GM10266 (cell line): ENCODE data around the gene MYL6.
"Not testable (repeated sequence)": the region's sequence is repeated elsewhere in the genome, so short reads cannot be mapped to it uniquely, and the experiment has no call there.

ENCODE experiments used
- DNase-seq: peaks from one replicate; pipeline ENCODE4 v3.0.0; 2012; ENCODE audit errors: extremely low spot score
- TF ChIP-seq, protein P1 (sequence below): IDR thresholded peaks from 2 replicates; pipeline ENCODE4 v1.5.1; 2012; ENCODE audit warnings: mild to moderate bottlenecking, low read depth; ENCODE audit not compliant: control insufficient read depth, insufficient read depth; ENCODE audit errors: missing control alignments

Gene MYL6

DNA sequence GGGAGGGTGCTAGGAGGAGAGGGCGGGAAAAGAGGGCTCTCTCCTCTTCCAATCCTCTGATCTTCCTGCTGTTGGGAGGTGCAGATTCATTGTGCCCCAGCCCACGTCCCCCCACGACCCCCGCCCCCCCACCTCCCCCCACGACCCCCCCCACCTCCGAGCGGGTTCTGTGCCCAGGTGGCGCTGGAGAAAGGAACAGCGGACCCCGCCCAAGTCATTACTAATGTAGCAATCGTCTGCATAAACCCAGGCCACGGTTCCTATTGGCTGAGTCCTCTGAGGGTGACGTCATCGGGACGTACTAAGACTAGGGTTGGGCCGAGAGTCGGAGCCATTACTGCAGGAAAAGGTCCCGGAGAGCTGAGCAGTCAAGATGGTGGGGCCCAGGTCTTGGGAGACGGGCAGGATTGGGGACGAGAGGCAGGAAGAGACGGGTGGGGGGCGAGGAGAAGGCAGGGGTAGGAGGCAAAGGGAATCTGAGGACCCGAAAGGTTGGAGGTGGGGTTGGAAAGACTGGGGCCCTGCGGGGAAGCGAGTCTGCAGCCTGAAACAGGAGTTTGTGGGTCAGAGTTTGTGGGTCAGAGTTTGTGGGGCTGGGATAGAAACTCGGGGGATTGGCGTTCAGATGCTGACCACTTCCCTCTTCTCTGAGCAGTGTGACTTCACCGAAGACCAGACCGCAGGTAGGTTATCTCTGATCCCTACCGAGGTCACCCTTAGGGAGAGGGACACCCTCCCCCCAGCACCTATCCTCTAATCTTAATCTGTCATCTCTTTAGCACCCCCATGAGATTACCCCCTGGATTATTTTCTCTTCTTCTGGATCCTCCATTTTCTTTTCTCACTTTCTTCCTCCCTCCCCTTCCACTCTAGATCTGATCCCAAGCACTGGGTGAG lies at the start of gene MYL6:
Gene MYL6 (plus strand): TSS at position 331 of the 897 bp plus-strand sequence. CDS start 43 bp downstream, at position 374.
- TF ChIP-seq, protein P1, sequence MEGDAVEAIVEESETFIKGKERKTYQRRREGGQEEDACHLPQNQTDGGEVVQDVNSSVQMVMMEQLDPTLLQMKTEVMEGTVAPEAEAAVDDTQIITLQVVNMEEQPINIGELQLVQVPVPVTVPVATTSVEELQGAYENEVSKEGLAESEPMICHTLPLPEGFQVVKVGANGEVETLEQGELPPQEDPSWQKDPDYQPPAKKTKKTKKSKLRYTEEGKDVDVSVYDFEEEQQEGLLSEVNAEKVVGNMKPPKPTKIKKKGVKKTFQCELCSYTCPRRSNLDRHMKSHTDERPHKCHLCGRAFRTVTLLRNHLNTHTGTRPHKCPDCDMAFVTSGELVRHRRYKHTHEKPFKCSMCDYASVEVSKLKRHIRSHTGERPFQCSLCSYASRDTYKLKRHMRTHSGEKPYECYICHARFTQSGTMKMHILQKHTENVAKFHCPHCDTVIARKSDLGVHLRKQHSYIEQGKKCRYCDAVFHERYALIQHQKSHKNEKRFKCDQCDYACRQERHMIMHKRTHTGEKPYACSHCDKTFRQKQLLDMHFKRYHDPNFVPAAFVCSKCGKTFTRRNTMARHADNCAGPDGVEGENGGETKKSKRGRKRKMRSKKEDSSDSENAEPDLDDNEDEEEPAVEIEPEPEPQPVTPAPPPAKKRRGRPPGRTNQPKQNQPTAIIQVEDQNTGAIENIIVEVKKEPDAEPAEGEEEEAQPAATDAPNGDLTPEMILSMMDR = no peak
- peak; percentile 91 for DNase-seq

DNA sequence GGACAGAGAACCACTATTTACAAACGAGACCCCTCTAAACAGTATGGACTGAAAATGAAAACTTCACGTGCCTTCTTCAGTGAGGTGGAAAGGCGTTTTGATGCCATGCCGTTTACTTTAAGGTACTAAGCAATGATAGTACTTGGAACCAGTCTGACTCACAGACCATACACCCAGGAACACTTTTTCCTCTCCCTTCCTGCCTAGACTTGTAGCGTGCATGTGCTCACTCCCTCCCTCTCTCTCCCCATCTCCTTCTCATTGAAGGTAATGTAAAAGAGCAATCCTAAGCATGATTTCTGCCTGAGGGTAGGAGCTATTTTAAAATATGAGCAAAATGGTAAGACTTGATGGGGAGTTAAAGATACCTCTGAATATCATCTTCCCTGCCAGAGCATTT lies 47.6 kb upstream of the MYL6 start:
- TF ChIP-seq, protein P1 = no peak
- no peak for DNase-seq

DNA sequence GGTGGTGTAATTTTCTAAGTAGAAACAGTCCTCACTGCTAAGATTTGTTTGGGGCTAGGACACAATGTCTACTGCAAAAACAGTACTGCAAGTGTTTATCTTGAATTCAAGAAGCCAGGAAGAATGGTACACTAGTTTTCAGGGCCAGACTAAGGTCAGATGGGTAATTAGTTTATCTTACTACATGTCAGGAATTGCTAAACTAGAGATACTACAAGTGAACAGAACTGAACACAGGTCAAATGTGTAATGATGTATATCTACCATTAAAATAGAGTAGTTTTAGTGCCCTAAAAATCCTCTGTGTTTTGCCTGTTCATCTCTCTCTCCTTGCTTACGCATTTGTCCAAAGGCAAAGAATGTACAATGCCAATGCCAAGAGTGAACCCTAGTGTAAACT lies 44.1 kb upstream of the MYL6 start:
- DNase-seq = no peak
- TF ChIP-seq, protein P1 = no peak

DNA sequence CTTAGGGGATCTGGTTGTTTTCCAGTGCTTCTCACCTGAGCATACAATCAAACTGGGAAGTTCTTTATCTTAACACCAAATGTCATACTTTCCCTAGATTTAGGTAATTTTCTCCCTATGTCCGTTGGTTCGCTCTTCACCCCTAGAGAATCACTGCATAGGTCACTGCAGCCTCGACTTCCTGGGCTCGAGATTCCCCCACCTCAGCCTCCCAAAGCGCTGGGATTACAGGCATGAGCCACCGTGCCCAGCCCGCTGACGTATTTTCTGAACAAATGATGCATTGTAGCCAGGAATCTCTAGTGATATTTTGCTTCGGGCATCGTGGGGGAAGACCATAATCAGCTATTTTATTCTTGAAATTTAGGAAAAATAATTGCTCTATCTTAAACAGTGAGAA lies 42.8 kb upstream of the MYL6 start:
- no peak for DNase-seq
- TF ChIP-seq, protein P1 = no peak

DNA sequence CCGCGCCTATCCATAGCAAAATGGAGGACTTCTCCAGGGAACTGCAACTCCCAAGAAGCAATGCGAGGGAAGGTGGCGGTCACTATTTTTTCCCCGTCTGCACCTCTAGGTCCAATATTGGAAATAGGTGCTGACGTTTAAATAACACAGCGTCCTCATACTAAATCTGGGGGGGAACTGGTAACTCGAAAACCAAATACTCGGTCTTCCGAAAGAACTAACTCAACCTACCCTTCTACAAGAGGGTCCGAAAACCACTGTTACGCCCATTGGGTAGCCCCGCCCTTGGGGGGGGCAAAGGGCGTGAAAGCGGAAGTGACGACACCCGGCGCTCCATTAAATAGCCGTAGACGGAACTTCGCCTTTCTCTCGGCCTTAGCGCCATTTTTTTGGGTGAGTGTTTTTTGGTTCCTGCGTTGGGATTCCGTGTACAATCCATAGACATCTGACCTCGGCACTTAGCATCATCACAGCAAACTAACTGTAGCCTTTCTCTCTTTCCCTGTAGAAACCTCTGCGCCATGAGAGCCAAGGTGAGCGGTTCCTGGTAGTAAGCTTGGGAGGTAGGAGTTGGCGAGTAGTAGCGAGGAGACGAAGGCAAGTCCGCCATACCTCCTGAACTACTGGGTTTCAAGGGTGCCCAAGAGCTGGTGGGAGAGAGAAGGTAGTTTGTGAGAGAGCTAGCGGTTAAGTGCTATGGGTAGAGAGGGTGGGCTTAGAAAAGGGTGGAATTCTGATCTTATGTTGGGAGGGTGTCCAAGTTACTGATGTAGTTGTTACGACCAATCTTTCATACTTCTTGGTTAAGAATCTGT lies 41.7 kb upstream of the MYL6 start, which contains the start of gene RPL41:
Gene RPL41 (plus strand): TSS at position 367 of the 815 bp plus-strand sequence.
- TF ChIP-seq, protein P1 = no peak
- peak; percentile 83 for DNase-seq

DNA sequence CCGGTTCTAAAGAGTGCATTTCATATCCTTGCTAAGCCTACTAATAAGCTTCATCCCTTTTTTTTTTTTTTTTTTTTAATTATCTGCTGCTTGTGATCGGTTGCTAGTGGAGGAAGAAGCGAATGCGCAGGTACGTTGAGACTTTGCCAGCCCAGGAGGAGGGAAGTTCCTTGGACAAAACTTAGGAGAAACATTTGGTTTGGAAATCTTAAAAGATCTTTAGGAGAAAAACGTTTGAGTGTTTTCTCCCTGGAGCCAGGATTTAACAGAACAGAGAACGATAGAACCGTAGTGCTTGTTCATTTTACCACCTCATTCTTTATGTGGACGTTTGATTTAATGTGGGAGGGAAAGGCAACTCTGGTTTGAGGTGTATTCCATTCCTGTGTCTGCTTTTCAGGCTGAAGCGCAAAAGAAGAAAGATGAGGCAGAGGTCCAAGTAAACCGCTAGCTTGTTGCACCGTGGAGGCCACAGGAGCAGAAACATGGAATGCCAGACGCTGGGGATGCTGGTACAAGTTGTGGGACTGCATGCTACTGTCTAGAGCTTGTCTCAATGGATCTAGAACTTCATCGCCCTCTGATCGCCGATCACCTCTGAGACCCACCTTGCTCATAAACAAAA lies 41.0 kb upstream of the MYL6 start:
- not testable (repeated sequence) for DNase-seq

DNA sequence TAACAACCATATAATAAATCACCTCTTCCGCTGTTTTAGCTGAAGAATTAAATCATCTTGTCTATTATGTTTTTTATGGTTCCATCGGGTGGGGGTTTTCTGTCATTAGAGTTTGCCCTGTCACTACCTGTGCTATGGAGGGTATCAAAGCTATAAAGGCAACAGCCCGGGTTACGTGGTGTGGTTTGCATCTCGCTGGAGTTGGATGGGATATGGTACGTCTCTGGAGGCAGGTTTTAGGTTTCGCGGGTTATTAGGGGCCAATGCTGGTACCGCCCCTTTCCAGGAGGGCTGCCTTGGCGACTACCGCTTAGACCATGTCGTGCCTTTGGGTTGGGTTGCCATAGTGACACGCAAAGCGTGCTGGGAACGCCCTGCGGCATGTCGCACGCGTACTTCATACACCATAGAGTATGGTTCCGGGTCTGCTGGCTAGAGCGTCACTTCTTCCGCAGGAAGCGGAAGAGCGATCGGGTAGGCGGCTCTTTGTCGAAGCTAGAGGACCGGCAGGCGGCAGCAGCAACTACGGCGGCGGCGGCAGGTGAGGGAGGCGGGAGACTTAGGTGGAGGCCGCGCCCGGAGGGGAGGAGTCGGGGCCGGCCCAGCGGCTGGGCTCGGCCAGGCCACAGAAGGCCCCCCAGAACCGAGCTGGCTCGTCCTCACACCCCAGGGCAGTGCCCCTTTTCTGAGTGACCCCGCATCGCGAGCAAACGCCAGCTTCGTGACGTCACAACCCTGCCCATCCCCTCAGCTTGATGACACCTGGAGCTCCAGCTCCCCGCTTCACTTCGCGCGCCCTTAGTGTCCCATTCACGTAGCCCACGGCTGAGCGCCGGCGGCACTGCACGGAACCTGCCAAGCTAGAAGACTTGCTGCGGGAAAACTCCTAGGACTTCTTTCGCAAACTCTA lies 40.1 kb upstream of the MYL6 start, which contains the start of gene ZC3H10:
Gene ZC3H10 (plus strand): TSS at position 489 of the 910 bp plus-strand sequence. CDS start 2,297 bp downstream, outside the sequence.
- TF ChIP-seq, protein P1 = peak; percentile 65
- DNase-seq = peak; percentile 92
